Sigmoid colon (tissue), 4 donors: ENCODE results near the gene HEMGN.

Experiments used
- EP300 ChIP-seq, 4 donors: sonication (generic); formaldehyde crosslinking; IDR thresholded peaks; one replicate each; pipeline ENCODE4 v1.6.1; 2017; ENCODE audit warnings: antibody characterized with exemption in 4 of 4
- POLR2A ChIP-seq, 2 donors: fragments of 450-650 bp; IDR thresholded peaks; one replicate each; pipeline ENCODE4 v1.6.1; 2016; ENCODE audit warnings: antibody characterized with exemption in 2 of 2, mild to moderate bottlenecking in 2 of 2, moderate library complexity in 2 of 2

- TF ChIP-seq POLR2A (IDR thresholded peaks at IDR 0.05) (no peak), EP300 (IDR thresholded peaks at IDR 0.05) (no peak)
Measured at GRCh38 chr9:97938081-97938644, at the start of gene HEMGN.
